ENCODE data around the gene FAM47E. TPM values are rescaled to one million over a fixed set of nuclear protein-coding genes. Genes with fewer than 3 reads are reported as not detected.

FAM47E gene
- total RNA-seq, 1 donor from 2014 or later = 3.4 TPM

GRCh38 chr4:76266627-76267026 is 15.1 kb downstream of the FAM47E start:
- Mint-ChIP-seq H3K4me1 (ENCODE audit: low read depth) (peaks cover 1% of the 10 kb centered on the region), H3K9me3 (ENCODE audit: low read depth) (no peaks in the 10 kb centered on the region), H3K36me3 (ENCODE audit: insufficient read depth) (no peaks in the 10 kb centered on the region), H3K27me3 (no peaks in the 10 kb centered on the region), H3K27ac (no peak overlapping the region), H3K4me3 (ENCODE audit: low read depth) (no peak overlapping the region)
- TF ChIP-seq CTCF (IDR thresholded peaks at IDR 0.05; ENCODE audit: unreplicated experiment) = no peak
- DNase-seq (ENCODE audit: low spot score, unreplicated experiment) = no peak

GRCh38 chr4:76267811-76268210 is 16.3 kb downstream of the FAM47E start:
- no peak for TF ChIP-seq CTCF (IDR thresholded peaks at IDR 0.05; ENCODE audit: unreplicated experiment)
- H3K9me3 Mint-ChIP-seq (ENCODE audit: low read depth) = no peaks in the 10 kb centered on the region
- no peak overlapping the region for H3K4me3 Mint-ChIP-seq (ENCODE audit: low read depth)
- H3K27me3 Mint-ChIP-seq = no peaks in the 10 kb centered on the region
- peaks cover 1% of the 10 kb centered on the region for H3K4me1 Mint-ChIP-seq (ENCODE audit: low read depth)
- no peak overlapping the region for H3K27ac Mint-ChIP-seq
- H3K36me3 Mint-ChIP-seq (ENCODE audit: insufficient read depth) = no peaks in the 10 kb centered on the region
- DNase-seq (ENCODE audit: low spot score, unreplicated experiment) = no peak

- H3K27ac Mint-ChIP-seq = no peak overlapping the region
- DNase-seq (ENCODE audit: low spot score, unreplicated experiment) = no peak
- peaks cover 6% of the 10 kb centered on the region for H3K4me1 Mint-ChIP-seq (ENCODE audit: low read depth)
- H3K4me3 Mint-ChIP-seq (ENCODE audit: low read depth) = no peak overlapping the region
- H3K9me3 Mint-ChIP-seq (ENCODE audit: low read depth) = no peaks in the 10 kb centered on the region
- H3K27me3 Mint-ChIP-seq = no peaks in the 10 kb centered on the region
- no peak for TF ChIP-seq CTCF (IDR thresholded peaks at IDR 0.05; ENCODE audit: unreplicated experiment)
- no peaks in the 10 kb centered on the region for H3K36me3 Mint-ChIP-seq (ENCODE audit: insufficient read depth)
Observed at GRCh38 chr4:76270244-76271175, 19.0 kb downstream of the FAM47E start.

- Mint-ChIP-seq H3K27ac (no peak overlapping the region), H3K36me3 (ENCODE audit: insufficient read depth) (no peaks in the 10 kb centered on the region), H3K4me3 (ENCODE audit: low read depth) (no peak overlapping the region), H3K9me3 (ENCODE audit: low read depth) (no peaks in the 10 kb centered on the region), H3K27me3 (no peaks in the 10 kb centered on the region), H3K4me1 (ENCODE audit: low read depth) (peaks cover 11% of the 10 kb centered on the region)
- no peak for TF ChIP-seq CTCF (IDR thresholded peaks at IDR 0.05; ENCODE audit: unreplicated experiment)
- no peak for DNase-seq (ENCODE audit: low spot score, unreplicated experiment)
Observed at GRCh38 chr4:76271248-76271647, 19.7 kb downstream of the FAM47E start.

- H3K4me1 Mint-ChIP-seq (ENCODE audit: low read depth) = peaks cover 11% of the 10 kb centered on the region
- DNase-seq (ENCODE audit: low spot score, unreplicated experiment) = no peak
- no peaks in the 10 kb centered on the region for H3K36me3 Mint-ChIP-seq (ENCODE audit: insufficient read depth)
- no peaks in the 10 kb centered on the region for H3K27me3 Mint-ChIP-seq
- no peak overlapping the region for H3K27ac Mint-ChIP-seq
- TF ChIP-seq CTCF (IDR thresholded peaks at IDR 0.05; ENCODE audit: unreplicated experiment) = no peak
- no peak overlapping the region for H3K4me3 Mint-ChIP-seq (ENCODE audit: low read depth)
- no peaks in the 10 kb centered on the region for H3K9me3 Mint-ChIP-seq (ENCODE audit: low read depth)
Observed at GRCh38 chr4:76272073-76272472, 20.6 kb downstream of the FAM47E start.

All from progenitor cell of endocrine pancreas (in vitro differentiated cells).